ENCODE results near the gene CCDC154. TPM values are rescaled to one million over a fixed set of nuclear protein-coding genes. Genes with fewer than 3 reads are reported as not detected.

CCDC154 gene
- total RNA-seq, 1 donor from 2014 or later: 3.2 TPM

GRCh38 chr16:1425616-1426370 lies 18.6 kb downstream of the CCDC154 start:
- intact Hi-C loops (cut with micrococcal nuclease): no loop called here

GRCh38 chr16:1424028-1424427 lies 20.3 kb downstream of the CCDC154 start:
- intact Hi-C loops (cut with micrococcal nuclease): no loop called here

- intact Hi-C loops (cut with micrococcal nuclease): no loop called here
Observed at GRCh38 chr16:1422076-1422475, 22.3 kb downstream of the CCDC154 start.

- intact Hi-C loops (cut with micrococcal nuclease): loop anchor here (1.0 to 2.0 kb wide), 11 partner anchors 41 to 551 kb away; partner anchors contain the start of genes CLCN7, CRAMP1, IFT140 and NME3
Observed at GRCh38 chr16:1420111-1420539, 24.2 kb downstream of the CCDC154 start.

GRCh38 chr16:1416521-1416941 lies 27.8 kb downstream of the CCDC154 start:
- intact Hi-C loops (cut with micrococcal nuclease): no loop called here

GRCh38 chr16:1414532-1415260 lies 29.7 kb downstream of the CCDC154 start, which contains the start of gene UNKL:
TSS of gene UNKL (minus strand) at chr16:1414704. CDS start at chr16:1414691, 13 bp downstream.
- intact Hi-C loops (cut with micrococcal nuclease): loop anchor here (1.0 to 5.0 kb wide), 3 partner anchors 52 to 118 kb away; partner anchors contain the start of gene TMEM204

- intact Hi-C loops (cut with micrococcal nuclease): loop anchor here (1.0 to 5.0 kb wide), 3 partner anchors 52 to 118 kb away; partner anchors contain the start of gene TMEM204
Observed at GRCh38 chr16:1413684-1414531, 30.4 kb downstream of the CCDC154 start.

- intact Hi-C loops (cut with micrococcal nuclease): loop anchor here (5.0 kb wide), 2 partner anchors 51 to 119 kb away; partner anchors contain the start of gene TMEM204
Observed at GRCh38 chr16:1412847-1413246, 31.5 kb downstream of the CCDC154 start.

GRCh38 chr16:1408171-1408837 lies 36.1 kb downstream of the CCDC154 start:
- intact Hi-C loops (cut with micrococcal nuclease): loop anchor here (1.0 kb wide), 1 partner anchor 28 kb away; no protein-coding TSS in a partner anchor

GRCh38 chr16:1407753-1408152 lies 36.6 kb downstream of the CCDC154 start:
- intact Hi-C loops (cut with micrococcal nuclease): loop anchor here (1.0 kb wide), 1 partner anchor 27 kb away; no protein-coding TSS in a partner anchor

- intact Hi-C loops (cut with micrococcal nuclease): no loop called here
Observed at GRCh38 chr16:1403733-1404132, 40.6 kb downstream of the CCDC154 start.

- intact Hi-C loops (cut with micrococcal nuclease): no loop called here
Observed at GRCh38 chr16:1403036-1403435, 41.3 kb downstream of the CCDC154 start.

- intact Hi-C loops (cut with micrococcal nuclease): loop anchor here (1.0 kb wide), 1 partner anchor 65 kb away; no protein-coding TSS in a partner anchor
Observed at GRCh38 chr16:1401758-1402154, 42.6 kb downstream of the CCDC154 start.

- intact Hi-C loops (cut with micrococcal nuclease): loop anchor here (1.0 kb wide), 1 partner anchor 65 kb away; no protein-coding TSS in a partner anchor
Observed at GRCh38 chr16:1401061-1401757, 43.1 kb downstream of the CCDC154 start.

- intact Hi-C loops (cut with micrococcal nuclease): no loop called here
Observed at GRCh38 chr16:1398826-1399581, 45.4 kb downstream of the CCDC154 start.

- intact Hi-C loops (cut with micrococcal nuclease): no loop called here
Observed at GRCh38 chr16:1398351-1398750, 46.0 kb downstream of the CCDC154 start.

GRCh38 chr16:1397779-1398178 lies 46.6 kb downstream of the CCDC154 start:
- intact Hi-C loops (cut with micrococcal nuclease): no loop called here

- intact Hi-C loops (cut with micrococcal nuclease): no loop called here
Observed at GRCh38 chr16:1395444-1396031, 48.8 kb downstream of the CCDC154 start.
